Renal cortex interstitium (tissue), 15 donors: ENCODE results near the gene AKAP8. TPM values are rescaled to one million over a fixed set of nuclear protein-coding genes. Genes with fewer than 3 reads are reported as not detected.

Experiments
- DNase-seq, 11 donors: peaks; one replicate each; pipeline ENCODE4 v3.0.0-alpha.2; 2013; ENCODE audit warnings: low read depth in 9 of 11, low spot score in 4 of 11; ENCODE audit errors: extremely low read depth in 1 of 11
- long read RNA-seq, 16 experiments: transcript quantifications; one replicate each; lab custom pipeline, GENCODE V29; 2026
- polyA plus RNA-seq, 3 donors: library from polyadenylated mRNA; unstranded; fragments of 120-200 nt; gene quantifications; one replicate each; pipeline ENCODE4 v1.2.1, GENCODE V29; 2013; ENCODE audit not compliant: insufficient read length in 3 of 3

AKAP8 gene
- polyA plus RNA-seq: 10 to 100 TPM; 26.9 to 36.9 (median 27.2) TPM
- long read RNA-seq, donor 1: 0 reads
- long read RNA-seq, donor 2: 0 reads
- long read RNA-seq, donor 3, partial matches to known transcripts: 0 of 2 reads
- long read RNA-seq, donor 3, other reads (novel, unspliced or antisense): 0 of 2 reads
- long read RNA-seq, donor 4, partial matches to known transcripts: 0 of 3 reads
- long read RNA-seq, donor 4, other reads (novel, unspliced or antisense): 0 of 3 reads
- long read RNA-seq, donor 5, partial matches to known transcripts: 0 of 5 reads
- long read RNA-seq, donor 5, other reads (novel, unspliced or antisense): 0 of 5 reads
- long read RNA-seq, donor 6, partial matches to known transcripts: 0 of 1 reads
- long read RNA-seq, donor 6, other reads (novel, unspliced or antisense): 0 of 1 reads
- long read RNA-seq, donor 7: 0 reads
- long read RNA-seq, donor 8: 0 reads
- long read RNA-seq, donor 9: 0 reads
- long read RNA-seq, donor 10: 0 reads
- long read RNA-seq, donor 11: 0 reads
- long read RNA-seq, donor 12: 0 reads
- long read RNA-seq, donor 13: 0 reads
- long read RNA-seq, donor 14, partial matches to known transcripts: 0 of 3 reads
- long read RNA-seq, donor 14, other reads (novel, unspliced or antisense): 0 of 3 reads
- long read RNA-seq, donor 15, partial matches to known transcripts: 0 of 1 reads
- long read RNA-seq, donor 15, other reads (novel, unspliced or antisense): 0 of 1 reads
- long read RNA-seq, donor 16, transcript AKAP8-201 (14 exons, 3,670 nt): major isoform, 7 of 8 reads
- long read RNA-seq, donor 16, partial matches to known transcripts: 0 of 8 reads
- long read RNA-seq, donor 16, other reads (novel, unspliced or antisense): 0 of 8 reads

DNA sequence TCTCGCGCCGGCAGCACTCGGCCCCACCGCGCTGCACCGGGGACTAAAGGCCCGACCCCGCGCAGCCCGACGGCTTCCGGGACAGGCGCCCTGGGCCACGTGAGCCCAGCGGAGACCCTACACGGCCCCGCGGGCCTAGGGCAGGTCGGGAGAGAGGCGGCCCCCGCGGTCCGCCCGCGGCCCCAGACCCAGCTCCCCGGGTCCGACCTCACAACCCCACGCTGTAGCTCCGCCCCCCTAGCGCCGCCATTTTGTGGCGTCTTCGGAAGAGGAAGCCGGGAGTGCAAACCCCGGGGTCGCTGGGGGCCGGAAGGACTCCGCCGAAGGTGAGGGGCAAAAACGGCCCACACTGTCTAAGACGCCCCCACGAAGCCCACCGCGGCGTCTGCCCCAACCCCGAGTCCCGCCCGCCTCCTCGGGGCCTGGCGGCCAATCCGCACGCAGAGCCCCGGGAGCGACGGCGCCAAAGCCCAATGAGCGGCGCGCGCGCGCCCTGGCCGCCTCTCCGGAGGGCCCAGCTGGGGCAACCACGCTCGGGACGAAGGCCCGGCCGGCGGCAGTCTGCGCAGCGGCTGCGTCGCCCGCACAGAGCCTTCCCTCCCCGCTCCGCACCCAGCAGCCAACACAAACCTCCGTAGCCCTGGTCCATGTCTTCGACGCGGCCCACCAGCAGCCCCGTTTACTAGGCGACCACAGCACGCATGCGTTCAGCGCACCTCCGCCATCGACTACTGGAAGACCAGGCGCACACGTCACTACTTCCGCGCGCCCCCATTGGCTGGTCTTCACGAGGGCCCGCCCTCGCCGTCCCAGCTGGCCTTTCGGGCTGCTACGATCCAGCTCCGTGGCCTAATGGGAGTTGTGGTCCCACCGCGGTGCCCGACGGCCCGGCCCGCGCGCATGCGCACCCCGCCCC, at the start of gene AKAP8:
TSS of gene AKAP8 (minus strand) at position 705 of the 916 bp plus-strand sequence. CDS start at position 649, 56 bp downstream.
- peak; percentile 94 to 99 (median 97) for DNase-seq

DNA sequence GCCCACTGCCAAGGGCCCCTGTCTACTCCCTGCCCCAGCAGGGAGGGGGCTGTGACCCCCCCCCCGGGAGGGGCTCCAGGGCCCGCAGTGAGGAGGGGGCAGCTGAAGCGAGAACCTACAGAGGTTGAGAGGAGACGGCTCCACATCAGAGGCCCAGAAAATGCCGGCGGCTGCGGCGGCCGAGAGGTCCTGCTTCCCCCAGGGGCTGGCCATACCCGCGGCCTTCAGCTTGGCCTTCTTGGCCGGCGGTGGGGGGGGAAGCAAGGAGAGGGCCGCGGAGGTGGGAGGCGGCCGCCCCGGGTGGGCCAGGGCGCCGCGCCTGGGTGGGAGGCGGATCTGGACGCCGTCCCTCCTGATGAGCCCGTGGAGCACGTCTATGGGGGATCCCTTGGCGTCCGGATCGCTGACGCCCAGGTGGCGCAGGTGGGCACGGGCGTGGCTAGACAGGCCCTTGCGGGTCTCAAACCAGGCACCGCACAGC, 48.4 kb upstream of the AKAP8 start:
- DNase-seq: no peak

DNA sequence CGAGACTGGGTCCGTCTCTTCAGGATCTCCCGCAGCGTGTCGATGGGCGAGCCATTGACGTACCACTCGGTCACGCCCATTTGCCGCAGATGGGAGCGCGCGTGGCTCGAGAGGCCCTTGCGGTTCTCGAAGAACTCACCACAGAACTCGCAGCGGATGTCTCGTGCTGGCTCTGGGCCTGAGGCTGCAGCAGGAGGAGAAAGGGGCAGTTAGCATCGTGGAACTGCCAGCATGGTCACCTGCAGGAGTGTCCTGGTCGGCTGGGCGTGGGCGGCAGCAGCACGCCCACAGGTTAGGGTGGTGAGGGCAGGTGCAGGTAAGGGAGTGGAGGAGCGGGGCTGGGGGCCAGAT, 47.7 kb upstream of the AKAP8 start:
- DNase-seq: no peak

GRCh38 chr19:15426485-15427349, 47.1 kb upstream of the AKAP8 start:
- no peak for DNase-seq

DNA sequence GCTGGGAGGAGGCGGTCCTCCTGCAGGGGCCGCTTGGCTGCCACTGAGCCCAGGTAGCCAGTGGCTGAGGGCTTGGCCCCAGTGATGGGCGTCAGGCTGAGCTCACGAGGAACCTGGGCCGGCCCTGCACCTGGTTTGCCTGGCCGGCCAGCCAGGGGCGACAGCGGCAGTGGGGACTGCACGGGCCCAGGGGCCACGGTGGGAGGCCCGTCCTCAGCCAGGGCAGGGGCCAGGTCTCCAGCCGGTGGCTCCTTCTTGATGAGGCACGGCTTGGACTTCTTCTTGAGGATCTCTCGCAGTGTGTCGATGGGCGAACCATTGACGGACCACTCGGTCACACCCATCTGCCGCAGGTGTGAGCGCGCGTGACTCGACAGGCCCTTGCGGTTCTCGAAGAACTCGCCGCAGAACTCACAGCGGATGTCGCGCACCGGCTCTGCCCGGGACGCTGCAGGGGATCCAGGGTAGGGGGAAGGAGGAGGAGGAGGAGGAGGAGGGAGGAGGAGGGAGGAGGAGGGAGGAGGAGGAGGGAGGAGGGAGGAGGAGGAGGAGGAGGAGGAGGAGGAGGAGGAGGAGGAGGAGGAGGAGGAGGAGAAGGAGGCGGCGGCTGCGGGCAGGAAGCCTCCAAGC, 45.8 kb upstream of the AKAP8 start:
- DNase-seq: no peak

DNA sequence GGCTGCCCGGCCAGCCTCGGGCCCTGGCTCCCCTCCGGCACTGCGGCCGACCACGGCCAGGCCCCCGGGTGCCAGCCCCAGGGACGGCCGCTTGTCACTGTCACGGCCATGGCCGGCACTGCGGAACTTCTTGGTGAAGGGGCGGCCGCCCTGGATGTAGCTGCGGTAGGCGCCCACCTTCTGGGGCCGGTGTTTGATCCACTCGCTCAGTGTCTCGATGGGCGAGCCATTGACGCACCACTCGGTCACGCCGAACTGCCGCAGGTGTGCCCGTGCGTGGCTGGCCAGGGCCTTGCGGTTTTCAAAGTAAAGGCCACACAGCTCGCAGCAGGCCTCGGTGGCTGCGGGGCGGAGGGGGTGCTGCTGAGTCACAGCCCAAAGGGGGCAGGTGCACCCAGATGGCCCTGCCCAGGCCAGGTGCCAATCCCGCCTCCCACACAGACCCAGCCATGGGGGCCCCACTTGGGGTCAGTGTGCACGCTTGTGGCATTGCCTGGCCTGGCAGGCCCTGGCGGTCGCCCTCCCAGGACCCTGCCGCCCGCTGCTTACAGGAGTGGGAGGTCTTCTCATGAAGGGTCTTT, 45.2 kb upstream of the AKAP8 start:
- no peak for DNase-seq

DNA sequence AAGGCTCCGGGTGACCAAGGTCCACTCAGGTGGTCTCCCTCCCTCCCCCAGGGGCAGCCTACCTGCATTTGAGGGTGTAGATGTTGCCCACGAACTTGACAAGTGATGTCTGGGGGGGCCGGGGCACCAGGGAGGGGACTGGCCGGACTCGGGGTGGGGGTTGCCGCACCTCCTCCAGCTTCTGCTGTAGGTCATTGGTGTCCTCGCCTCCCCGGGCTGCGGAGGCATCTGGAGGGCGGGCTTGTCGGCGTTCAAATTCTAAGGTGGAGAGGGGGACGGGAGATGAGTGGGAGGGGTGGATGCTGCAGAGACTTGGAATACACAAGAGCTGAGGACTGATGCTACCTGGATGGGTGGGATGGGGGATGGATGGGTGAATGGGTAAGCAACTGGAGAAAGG, 44.5 kb upstream of the AKAP8 start:
- no peak for DNase-seq

DNA sequence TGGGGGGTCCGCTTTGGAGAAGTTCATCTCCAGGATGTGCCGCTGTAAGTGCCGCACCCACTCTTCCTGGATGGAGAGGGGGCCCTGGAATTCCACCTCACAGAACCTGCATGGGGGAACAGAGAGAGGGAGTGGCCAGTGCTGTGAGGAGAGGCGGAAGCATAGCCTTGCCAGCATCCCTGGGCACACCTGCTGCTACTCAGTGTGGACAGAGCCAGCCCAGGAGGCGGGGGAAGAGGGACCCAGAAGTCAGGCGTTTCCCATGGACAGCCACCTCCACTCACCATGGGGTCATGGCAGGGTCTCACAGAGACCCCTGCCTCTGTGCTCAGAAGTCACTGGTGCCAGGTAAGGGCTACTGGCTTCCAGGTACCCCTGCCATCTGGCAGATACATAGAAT, 43.5 kb upstream of the AKAP8 start:
- DNase-seq: no peak

DNA sequence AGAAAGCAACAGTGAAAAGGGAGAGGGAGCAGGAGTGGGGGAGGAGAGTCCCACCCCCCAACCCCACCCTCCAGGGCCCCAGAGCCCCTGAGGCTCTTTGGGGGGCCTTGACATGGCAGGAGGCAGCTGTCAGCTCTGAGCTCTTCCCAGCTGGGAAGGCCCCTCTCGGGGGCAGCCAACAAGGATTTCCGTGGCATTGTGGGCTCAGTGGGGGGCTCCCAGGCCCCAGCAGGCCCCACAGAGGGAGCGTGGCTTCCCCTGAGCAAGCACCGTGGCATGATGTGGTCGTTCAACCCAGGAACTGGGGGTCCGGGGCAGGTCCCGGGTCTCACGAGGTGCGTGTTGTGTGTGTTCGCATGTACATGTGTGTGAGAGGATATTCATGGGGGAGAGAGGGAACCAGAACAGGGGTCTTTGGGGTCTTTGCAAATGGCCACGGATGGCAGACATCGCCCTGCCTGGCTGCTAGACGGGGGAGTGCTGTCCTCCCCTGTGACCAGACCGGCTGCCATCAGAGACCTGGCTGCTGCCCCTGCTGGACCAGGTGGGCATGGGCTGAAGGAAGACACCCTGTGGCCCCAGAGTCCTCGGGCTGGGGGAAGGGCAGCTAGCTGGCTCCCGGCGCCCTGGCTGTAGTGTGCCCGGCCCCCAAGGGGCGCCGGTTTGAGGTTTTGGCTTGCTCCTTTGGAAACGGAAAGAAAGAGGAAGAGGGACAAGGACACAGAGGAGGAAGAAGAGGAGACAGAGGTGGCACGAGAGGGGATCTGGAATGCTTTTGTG, 42.9 kb upstream of the AKAP8 start:
- no peak for DNase-seq

GRCh38 chr19:15421721-15422260, 42.2 kb upstream of the AKAP8 start:
- no peak for DNase-seq

DNA sequence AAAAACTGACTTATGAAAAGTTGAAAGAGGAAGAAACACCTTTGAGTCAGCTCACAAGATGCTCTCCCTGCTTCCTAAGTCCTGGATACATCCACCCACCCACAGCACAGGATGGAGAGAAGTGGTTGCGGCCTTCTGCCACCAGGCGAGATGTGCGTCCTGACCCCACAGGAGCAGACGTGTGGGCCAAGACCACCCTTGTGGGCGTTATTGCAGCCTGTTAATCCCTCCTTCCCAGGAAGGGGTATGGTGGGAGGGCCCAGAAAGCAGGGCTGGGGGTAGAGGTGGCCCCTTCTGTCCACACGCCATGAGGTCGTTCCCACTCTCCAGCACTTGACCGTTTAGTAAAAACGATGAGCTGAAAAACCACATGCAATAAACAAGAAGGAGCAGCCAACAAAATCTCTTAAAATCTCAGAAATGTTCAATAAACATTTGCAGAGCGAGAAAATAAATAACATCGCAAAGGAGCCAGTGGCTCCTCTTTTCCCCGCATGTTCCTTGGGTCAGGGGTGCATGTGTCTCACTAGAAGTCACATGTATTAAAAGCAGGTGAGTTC, 41.6 kb upstream of the AKAP8 start:
- DNase-seq: no peak

- DNase-seq: no peak
These were observed 39.9 kb upstream of the AKAP8 start for GRCh38 chr19:15419413-15420025.

DNA sequence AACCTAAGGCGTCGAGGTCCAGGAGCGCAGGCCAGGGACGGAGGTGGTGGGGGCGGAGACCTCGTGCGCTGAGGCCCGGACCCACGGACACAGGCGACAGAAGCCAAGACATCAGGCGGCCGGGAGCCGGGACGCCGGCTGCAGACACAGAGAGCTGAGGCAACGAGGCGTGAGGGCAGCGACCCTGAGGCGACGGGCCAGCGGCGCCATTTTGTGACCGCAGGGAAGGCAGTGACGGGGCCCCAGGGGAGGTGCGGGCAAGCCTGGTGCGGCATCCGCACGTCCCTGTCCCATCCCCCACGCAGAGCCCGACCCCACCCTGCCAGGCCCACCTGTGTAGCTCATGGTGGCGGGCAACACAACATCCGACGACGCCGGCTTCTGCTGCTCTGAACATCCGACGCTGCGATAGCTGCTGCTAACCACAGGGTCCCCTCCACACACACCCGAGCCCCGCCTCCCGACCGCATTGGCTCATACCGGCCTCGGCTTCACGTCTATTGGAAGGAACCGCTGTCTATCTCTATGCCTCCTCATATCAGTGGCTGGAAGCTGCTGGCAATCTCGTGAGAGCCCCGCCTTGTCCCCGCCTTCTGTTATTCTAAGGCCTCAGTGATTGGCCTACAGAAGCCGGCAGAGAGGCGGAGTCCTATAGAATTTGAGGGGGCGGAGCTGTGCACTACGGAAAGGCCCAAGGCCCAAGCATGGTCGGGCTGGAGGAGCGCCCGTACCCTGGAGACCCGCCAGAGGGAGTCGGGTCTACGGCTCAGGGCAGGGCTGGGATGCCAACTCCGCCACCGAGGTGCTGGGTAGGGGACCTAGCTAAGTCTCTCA, 39.2 kb upstream of the AKAP8 start, which contains the start of gene AKAP8L:
TSS of gene AKAP8L (minus strand) at position 410 of the 834 bp plus-strand sequence. CDS start at position 345, 65 bp downstream.
- DNase-seq: peak; percentile 97 to 100 (median 99)

DNA sequence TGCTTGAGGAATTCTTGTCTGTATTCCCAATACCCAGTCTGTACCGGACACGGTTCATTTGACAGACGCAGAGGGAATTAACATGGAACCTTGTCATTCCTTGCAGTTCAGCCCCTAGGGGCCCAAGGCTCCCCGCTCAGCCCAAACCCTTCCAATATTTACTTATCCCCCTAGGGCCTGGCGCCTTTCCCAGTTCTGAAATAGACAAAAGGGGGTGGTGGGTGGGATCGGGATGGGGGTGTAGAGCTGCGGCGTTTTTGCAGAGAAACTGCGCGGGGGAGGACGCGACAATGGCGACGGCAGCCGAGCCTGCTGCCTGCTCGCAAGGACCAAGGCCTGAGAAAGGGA, 38.6 kb upstream of the AKAP8 start:
- peak in 4 of 11 donors; percentile 19 to 35 (median 24) for DNase-seq

DNA sequence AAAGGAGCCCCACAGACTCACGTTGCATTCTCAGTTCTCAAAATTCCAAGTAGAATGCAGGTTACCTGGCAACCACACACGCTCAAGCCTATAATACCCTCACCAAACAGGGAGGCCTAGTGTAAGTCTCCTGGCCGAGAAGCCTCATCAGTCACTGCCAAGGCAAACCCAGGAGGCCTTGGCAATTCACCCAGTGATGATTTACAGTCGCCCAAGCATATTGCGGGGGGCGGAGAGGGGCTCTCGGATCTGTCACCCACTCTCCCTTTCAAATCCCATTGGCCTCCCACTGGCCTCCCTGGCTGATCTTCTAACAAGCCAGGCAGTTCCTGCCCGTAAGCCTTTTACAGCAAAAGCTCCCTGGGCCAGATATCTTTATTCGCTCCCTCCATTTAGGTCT, 38.1 kb upstream of the AKAP8 start:
- peak in 1 of 11 donors; percentile 36 for DNase-seq
